Measurements from ENCODE around the gene CASK.
"Not testable (repeated sequence)": the region's sequence is repeated elsewhere in the genome, so short reads cannot be mapped to it uniquely, and the experiment has no call there.

Gene CASK

GRCh38 chrX:41515376-41515775, 408.0 kb downstream of the CASK start:
- Histone ChIP-seq H3K27ac (ENCODE audit: low read depth, low read length) (no peak overlapping the region), H3K79me2 (ENCODE audit: control insufficient read depth, low read length) (no peaks in the 10 kb centered on the region), H3K27me3 (ENCODE audit: control insufficient read depth, low read length) (no peaks in the 10 kb centered on the region), H3K9me3 (ENCODE audit: control insufficient read depth, insufficient read depth, low read length) (no peaks in the 10 kb centered on the region), H3K4me3 (ENCODE audit: low read length) (no peak overlapping the region), H4K20me1 (ENCODE audit: control insufficient read depth, insufficient read depth, low read depth, low read length) (no peaks in the 10 kb centered on the region), H3F3A (ENCODE audit: control insufficient read depth, insufficient read depth) (no peaks in the 10 kb centered on the region), H3K4me2 (ENCODE audit: low read length) (no peak overlapping the region), H3K9me2 (replicated peaks; ENCODE audit: control insufficient read depth, low read length) (no peaks in the 10 kb centered on the region), H3K4me1 (ENCODE audit: control insufficient read depth, low read length) (no peaks in the 10 kb centered on the region), H3K36me3 (ENCODE audit: control insufficient read depth, low read length) (no peaks in the 10 kb centered on the region)
- TF ChIP-seq CTCF (IDR thresholded peaks at IDR 0.05; ENCODE audit: low read depth, low read length, poor library complexity, severe bottlenecking) (no peak), EZH2phosphoT487 (IDR thresholded peaks at IDR 0.05; ENCODE audit: borderline replicate concordance, low read length) (no peak)

GRCh38 chrX:41514179-41514578, 409.2 kb downstream of the CASK start:
- no peaks in the 10 kb centered on the region for H3K79me2 ChIP-seq (ENCODE audit: control insufficient read depth, low read length)
- no peaks in the 10 kb centered on the region for H3K27me3 ChIP-seq (ENCODE audit: control insufficient read depth, low read length)
- H3K9me2 ChIP-seq (replicated peaks; ENCODE audit: control insufficient read depth, low read length): no peaks in the 10 kb centered on the region
- TF ChIP-seq EZH2phosphoT487 (IDR thresholded peaks at IDR 0.05; ENCODE audit: borderline replicate concordance, low read length): no peak
- no peak for TF ChIP-seq CTCF (IDR thresholded peaks at IDR 0.05; ENCODE audit: low read depth, low read length, poor library complexity, severe bottlenecking)
- H3K9me3 ChIP-seq (ENCODE audit: control insufficient read depth, insufficient read depth, low read length): no peaks in the 10 kb centered on the region
- no peaks in the 10 kb centered on the region for H3K36me3 ChIP-seq (ENCODE audit: control insufficient read depth, low read length)
- H3K27ac ChIP-seq (ENCODE audit: low read depth, low read length): no peak overlapping the region
- no peaks in the 10 kb centered on the region for H3F3A ChIP-seq (ENCODE audit: control insufficient read depth, insufficient read depth)
- no peaks in the 10 kb centered on the region for H3K4me1 ChIP-seq (ENCODE audit: control insufficient read depth, low read length)
- H3K4me3 ChIP-seq (ENCODE audit: low read length): no peak overlapping the region
- no peaks in the 10 kb centered on the region for H4K20me1 ChIP-seq (ENCODE audit: control insufficient read depth, insufficient read depth, low read depth, low read length)
- no peak overlapping the region for H3K4me2 ChIP-seq (ENCODE audit: low read length)

- not testable (repeated sequence) for H3K27ac ChIP-seq (ENCODE audit: low read depth, low read length); H3K27me3 ChIP-seq (ENCODE audit: control insufficient read depth, low read length); H3K36me3 ChIP-seq (ENCODE audit: control insufficient read depth, low read length); H3K4me1 ChIP-seq (ENCODE audit: control insufficient read depth, low read length); H3K9me2 ChIP-seq (replicated peaks; ENCODE audit: control insufficient read depth, low read length); H4K20me1 ChIP-seq (ENCODE audit: control insufficient read depth, insufficient read depth, low read depth, low read length); H3K9me3 ChIP-seq (ENCODE audit: control insufficient read depth, insufficient read depth, low read length); H3F3A ChIP-seq (ENCODE audit: control insufficient read depth, insufficient read depth); H3K4me3 ChIP-seq (ENCODE audit: low read length); H3K4me2 ChIP-seq (ENCODE audit: low read length); H3K79me2 ChIP-seq (ENCODE audit: control insufficient read depth, low read length)
Observed at GRCh38 chrX:41512853-41513252, 410.5 kb downstream of the CASK start.

- Histone ChIP-seq H3F3A (ENCODE audit: control insufficient read depth, insufficient read depth) (no peaks in the 10 kb centered on the region), H3K27ac (ENCODE audit: low read depth, low read length) (no peak overlapping the region), H3K9me2 (replicated peaks; ENCODE audit: control insufficient read depth, low read length) (no peaks in the 10 kb centered on the region), H3K4me1 (ENCODE audit: control insufficient read depth, low read length) (no peaks in the 10 kb centered on the region), H3K36me3 (ENCODE audit: control insufficient read depth, low read length) (no peaks in the 10 kb centered on the region), H3K4me3 (ENCODE audit: low read length) (no peak overlapping the region), H3K27me3 (ENCODE audit: control insufficient read depth, low read length) (no peaks in the 10 kb centered on the region), H3K4me2 (ENCODE audit: low read length) (no peak overlapping the region), H3K79me2 (ENCODE audit: control insufficient read depth, low read length) (no peaks in the 10 kb centered on the region), H3K9me3 (ENCODE audit: control insufficient read depth, insufficient read depth, low read length) (no peaks in the 10 kb centered on the region), H4K20me1 (ENCODE audit: control insufficient read depth, insufficient read depth, low read depth, low read length) (no peaks in the 10 kb centered on the region)
- no peak for TF ChIP-seq CTCF (IDR thresholded peaks at IDR 0.05; ENCODE audit: low read depth, low read length, poor library complexity, severe bottlenecking)
- no peak for TF ChIP-seq EZH2phosphoT487 (IDR thresholded peaks at IDR 0.05; ENCODE audit: borderline replicate concordance, low read length)
Observed at GRCh38 chrX:41512394-41512793, 411.0 kb downstream of the CASK start.
